Activated CD4-positive, alpha-beta T cell treated with anti-CD3 and anti-CD28 coated beads for 48 hours (primary cell): ENCODE measurements around the gene DYSF.

ENCODE experiments used
- DNase-seq: peaks from one replicate; pipeline ENCODE4 v3.0.0-alpha.2; 2020

The DYSF gene

DNA sequence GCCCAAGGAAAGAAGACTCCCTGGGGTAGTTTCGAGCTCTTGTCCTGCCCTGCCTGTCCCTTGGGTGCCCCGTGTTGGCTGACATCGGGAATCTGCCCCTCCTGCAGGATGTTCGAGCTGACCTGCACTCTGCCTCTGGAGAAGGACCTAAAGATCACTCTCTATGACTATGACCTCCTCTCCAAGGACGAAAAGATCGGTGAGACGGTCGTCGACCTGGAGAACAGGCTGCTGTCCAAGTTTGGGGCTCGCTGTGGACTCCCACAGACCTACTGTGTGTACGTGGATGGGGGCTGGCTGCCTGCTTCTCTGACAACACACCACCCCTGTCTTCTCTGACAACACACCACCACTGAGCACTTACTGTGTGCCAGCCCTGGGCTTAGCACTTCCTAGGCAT is 210.8 kb downstream of the DYSF start:
- DNase-seq, result no peak

DNA sequence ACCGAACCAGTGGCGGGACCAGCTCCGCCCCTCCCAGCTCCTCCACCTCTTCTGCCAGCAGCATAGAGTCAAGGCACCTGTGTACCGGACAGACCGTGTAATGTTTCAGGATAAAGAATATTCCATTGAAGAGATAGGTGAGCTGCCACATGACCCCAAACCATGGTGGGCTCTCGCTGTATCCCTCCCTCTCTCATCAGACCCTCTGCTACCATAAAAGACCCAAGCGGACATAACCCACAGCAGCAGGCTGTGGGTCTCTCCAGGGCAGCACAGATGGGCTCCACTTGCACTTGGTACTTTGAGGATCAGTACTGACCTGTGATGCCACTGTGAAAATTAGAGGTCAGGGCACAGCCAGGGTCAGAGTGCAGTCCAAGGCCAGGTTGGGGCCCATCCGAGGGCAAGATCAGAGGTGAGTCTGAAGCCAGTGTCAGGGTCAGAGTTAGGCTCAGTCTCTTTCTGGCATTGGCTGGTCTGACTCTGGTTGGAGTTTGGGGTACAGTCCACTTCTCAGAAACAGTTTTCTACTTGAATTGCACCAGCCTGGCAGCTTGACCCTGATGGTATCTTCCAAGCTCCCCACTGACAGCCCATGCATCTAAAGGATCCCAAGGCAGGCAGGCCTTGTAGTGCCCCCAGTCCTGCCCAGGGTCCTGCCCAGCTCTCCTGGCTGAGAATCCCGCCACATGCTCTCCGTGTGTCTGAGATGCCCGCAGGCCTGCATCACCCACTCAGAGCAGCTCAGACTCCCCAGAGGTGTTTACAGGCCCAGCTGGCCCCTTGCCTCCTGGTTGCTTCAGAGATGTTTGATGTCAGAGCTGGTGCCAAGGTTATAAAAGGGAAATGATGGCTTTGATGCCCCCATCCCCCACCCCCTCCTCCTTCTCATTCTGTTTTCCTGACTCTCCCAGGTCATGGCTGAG is 212.1 kb downstream of the DYSF start:
- no peak for DNase-seq

DNA sequence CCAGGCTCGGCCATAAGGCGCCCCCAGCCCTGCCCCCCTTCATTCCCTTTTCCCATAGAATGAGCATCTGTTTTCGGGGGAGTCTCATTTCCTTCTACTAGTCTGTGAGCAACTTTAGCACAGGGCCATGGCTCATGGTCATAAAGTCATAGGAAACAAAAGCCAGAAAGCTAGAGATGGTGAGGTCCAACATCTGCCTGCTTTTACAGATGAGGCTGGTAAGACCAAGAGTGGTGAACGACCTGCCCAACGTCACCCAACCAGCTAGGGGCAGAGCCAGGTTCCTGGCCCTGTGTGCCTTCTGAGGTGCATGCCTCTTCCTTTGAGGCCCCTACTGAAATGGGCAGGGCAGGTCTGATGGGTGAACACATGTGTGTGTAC is 212.7 kb downstream of the DYSF start:
- no peak for DNase-seq

DNA sequence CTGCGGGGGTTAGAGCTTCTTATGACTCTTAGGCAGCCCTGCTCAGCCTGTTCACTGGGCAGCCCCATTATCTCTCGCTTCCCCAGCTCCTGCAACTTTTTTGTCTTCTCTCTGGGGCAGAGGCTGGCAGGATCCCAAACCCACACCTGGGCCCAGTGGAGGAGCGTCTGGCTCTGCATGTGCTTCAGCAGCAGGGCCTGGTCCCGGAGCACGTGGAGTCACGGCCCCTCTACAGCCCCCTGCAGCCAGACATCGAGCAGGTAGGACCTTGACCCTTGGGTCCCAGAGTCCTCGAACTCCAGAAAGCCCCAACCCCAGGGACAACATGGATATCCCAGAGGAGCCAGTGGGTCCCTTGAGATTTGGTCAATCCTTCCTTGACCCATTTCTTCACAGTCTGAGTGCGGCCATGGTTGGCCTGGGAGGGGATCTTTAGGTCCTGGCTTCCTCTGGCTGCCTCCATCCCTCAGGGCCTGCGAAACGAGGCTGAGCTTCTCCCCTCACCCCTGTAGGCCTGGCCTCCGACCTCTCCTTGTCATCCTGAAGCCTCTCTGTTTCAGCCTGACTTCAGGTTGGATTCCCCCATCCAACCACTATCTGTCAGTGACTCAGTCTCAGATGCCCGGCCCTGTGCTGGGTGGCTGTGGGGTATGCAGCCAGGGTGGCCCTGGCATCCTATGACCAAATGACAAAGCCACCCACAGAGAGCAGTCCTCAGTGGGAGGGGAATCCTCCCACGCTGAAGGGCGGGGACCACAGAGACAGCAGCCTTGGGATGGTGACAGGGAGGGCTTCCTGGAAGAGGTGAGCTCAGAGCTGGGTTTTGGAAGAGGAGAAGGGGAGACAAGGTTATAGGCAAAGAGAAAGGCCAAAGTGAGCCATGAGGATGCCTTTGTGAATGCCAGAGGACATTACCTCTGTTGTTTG is 214.2 kb downstream of the DYSF start:
- DNase-seq, result no peak

DNA sequence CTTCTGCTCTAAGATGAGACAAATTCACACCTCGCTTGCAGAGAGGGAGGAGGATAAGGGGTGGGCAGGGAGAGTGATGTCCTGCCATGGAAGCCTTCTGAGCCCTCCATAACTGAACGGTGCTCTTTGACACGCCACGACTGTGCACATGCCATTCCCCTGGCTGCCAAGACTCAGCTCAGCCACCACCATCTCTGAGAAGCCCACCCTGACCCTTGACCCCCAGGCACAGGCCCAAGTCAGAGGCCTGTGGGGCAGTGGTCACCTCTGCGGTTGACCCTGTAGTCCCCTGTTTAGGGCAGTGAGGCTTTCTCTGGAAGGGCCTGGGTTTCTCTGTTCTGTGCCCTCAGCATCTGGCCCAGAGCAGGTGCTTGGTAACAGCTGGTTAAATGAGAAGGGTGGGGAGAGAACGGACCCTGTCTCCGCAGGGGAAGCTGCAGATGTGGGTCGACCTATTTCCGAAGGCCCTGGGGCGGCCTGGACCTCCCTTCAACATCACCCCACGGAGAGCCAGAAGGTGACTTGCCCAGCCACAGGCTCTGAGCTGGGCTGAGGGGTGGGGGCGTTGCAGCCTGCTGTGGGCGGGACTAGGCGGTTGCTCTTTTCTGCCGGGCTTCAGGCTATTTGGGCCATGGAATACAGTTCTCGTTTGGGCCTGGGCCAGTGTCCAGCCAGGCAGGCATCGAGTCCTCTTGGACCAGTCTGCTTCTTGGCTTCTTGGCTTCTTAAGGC is 215.1 kb downstream of the DYSF start:
- DNase-seq, result no peak

DNA sequence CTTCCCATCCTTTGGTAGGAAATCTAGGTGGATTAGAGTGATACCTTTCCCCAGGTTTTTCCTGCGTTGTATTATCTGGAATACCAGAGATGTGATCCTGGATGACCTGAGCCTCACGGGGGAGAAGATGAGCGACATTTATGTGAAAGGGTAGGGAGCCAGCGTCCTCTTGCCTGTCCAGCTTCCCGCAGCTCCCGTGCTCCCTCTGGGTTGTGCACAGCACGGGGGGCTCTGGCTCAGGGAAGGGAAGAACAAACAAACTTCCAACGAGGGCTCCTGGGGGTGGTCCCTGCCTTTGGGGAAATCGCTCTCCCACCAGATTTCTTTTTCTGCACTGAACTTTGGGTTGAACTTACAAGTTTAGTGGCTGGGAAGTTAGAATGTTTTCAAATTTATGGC is 215.7 kb downstream of the DYSF start:
- DNase-seq, result no peak

DNA sequence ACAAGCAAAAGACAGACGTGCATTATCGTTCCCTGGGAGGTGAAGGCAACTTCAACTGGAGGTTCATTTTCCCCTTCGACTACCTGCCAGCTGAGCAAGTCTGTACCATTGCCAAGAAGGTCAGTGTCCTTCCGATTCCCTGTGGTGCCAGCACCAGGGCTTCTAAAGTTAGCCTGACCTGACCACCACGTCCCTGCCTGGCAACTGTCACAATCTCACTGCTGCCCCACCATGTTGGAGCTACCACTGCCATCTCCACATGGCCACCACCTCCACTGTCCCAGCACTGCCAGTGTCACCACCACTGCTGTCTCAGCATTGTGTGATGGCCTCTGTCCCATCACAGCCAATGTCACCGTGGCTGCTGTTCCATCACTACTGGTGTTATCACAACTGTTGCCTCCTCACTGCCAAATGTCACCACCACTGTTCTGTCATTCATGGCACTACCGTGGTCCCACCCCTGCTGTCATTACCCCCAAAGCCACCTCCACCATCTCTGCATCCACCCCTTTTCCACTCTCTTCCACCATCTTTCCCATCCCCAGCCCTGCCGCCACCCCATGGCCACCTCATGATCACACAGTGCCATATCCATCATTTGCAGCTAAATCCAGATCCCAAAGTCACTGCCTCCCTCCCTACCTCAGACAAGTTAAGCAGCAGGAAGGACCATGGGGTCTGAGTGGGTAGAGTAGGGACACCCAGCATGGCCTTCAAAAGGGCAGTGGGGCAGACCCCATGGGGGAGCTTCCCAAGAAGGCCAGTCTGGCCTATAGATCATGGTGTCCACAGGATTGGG is 216.5 kb downstream of the DYSF start:
- no peak for DNase-seq

DNA sequence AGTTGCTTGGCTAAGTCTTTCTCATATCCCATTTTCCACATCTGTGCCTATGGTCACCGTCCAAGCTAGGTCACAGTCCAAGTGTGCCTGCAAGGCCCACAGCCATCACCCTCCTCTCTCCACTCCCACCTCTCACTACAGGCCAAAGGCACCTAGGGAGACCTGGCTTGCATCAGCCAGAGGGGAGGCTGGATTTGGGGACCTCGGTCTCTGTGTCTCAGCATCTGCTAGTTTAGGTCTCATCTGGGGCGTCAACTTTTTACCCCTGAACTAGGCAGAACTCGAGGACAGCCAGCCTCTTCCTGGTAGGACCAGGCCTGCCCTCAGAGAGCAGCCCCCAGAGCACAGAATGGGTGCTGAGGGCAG is 217.1 kb downstream of the DYSF start:
- DNase-seq, result no peak

DNA sequence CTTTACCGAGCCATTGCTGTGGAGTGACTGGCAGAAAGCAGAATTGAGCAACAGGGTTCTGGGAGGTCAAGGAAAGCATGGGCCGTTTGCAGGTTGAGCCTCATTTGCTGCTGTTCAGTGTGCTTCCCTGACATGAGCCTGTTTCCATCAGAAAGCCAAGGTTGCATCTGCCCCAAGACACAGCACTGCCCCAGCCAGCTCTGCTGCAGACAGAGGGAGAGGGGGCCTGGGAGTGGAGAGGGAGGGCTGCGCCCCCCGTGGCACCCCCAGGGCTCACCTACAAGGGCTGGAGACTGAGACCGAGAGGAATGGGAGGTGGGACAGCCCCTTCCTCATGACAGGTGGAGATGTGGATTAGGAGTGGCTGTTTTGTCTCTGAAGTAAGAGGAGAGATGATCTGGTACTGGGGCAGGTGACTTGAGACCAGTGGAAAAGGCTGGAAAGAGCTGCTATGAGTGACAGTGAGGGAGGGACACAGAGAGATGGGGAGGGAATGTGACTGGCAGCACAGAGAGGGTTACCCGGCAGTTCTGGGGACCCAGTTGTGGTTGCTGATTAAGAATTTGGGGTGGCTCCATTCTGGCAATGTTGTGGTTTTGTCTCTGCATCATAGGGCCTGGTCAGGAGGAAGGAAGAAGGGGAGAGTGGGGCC is 218.0 kb downstream of the DYSF start:
- no peak for DNase-seq

DNA sequence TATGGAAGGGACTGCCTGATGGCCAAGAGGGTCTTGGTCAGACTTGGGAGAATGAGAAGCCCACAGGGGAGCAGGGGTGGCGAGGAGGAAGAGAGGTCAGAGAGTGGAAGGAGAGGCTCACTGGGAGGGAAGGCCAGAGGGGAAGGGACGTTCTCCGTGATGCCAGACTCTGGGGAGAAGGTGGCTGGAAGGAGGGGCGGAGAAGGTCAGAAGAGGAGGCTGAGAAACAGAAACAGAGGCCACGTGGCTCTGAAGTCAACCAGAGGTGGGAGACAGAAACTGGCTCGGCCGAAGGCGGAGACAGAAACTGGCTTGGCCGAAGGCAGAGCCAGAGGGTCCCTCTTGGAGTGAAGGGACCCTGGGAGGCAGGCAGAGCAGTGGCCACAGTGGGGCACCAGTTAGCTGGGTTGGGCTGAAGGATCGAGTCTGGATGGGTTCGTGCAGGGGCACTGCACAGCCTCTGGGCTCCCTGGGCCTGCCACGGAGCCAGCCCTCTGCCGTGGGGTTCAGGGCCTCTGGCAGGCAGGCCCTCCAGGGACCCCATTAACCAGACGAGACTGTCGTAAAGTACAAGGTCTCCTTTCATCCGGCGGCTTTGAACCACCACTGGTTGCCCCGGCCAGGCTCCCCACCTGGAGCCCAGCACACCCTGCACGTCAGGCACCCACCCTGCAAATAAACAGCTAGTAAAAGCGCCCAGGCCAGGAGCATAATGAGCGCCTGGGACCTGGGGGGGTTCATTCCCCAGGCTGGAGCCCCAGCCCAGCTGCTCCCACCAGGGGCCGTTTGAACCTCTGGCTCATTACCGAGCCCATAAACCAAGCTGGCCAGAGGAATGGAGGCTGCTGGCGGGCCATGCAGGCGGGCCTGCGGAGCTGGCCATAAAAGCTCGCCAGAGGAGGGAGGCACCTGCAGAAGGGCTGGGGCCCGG is 218.8 kb downstream of the DYSF start:
- DNase-seq, result no peak

DNA sequence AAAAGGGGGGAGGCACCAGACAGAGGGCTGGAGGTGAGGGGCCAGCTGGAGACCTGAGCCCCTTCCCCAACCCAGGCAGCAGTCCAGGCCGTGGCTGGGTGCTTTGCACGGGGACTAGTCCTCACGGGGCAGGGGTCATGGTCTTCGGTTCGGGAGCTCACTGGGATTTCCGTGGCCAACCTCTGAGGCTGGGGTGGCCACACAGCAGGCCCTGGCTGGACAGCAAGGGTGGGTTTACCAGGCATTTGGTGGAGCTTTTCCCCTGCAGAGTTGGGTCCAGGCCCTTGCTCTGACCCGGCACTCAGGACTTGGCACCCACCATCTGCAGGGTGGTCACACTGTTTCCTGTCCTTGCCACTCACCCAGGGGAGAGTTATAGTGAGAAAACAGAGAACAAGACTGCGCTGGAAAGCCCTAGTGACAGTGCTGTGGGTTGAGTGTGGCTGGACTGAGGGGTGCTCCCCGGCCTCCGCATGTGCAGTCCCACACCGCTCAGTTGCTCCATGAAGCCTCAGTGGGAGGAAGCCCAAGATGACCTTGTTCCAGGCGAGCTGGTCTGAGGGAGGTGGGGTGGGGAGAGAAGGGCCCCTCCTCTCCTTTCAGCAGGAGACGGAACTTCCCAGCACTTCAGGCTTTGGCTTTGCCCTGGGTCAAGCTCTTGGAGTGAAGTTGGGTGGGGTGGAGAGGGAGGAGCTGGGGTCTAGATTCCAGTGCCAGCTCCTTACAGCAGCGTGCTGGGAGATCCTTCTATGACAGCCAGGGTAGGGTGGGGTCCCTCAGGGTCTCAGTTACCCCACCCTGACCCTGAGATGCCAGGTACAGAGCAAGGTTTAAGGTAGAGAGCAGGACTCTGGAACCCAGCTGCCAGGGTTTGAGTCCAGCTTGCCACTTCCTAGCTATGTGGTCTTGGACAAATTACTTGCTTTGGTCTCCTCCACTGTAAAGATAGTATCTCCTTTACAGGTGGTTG is 219.8 kb downstream of the DYSF start:
- DNase-seq, result no peak

DNA sequence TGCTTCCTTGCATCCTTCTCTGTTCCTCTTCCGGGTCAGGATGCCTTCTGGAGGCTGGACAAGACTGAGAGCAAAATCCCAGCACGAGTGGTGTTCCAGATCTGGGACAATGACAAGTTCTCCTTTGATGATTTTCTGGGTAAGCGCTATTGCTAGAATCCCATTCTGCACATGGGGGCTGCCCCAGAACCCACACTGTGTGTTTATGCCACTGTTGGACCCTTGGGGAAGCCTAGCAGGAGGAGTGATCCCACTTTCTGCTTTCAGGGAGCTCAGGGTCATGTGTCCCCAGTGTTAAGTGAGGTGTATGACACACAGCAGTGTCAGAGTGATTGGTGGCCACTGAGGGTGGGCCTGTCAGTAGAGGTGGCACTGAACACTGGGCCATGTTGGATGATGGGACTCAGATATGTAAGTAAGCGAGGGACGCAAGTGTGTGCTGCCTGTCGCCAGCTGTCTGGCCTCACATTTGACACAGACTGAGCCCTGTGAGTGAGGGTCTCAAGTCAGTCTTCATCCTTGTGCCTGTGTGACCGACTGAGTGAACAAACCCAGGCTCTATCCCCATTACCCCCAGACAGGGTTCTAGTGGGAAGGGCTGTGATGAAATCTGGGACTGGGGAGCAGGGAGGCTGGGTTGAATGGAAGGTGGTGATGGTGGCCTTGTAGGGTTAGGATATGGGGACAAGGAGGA is 220.9 kb downstream of the DYSF start:
- no peak for DNase-seq

DNA sequence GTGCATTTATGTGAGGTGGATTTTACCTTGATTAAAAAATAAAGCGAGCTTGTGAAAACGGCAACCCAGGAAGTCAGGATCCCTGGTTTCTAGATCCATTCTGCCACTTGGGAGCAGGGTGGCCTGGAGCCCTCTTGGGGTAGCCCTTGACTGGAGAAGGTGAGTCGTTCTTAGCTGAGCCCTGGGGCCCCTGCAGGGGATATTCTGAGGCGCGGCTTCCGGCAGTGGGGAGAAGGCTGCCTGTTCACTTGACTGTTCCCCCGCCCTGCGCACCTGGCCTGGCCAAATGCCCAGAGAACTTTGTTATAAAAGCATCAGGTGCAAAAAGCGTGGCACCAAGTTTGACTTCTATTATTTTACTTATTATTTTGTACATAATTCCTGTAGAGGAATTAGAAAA is 221.9 kb downstream of the DYSF start:
- no peak for DNase-seq

DNA sequence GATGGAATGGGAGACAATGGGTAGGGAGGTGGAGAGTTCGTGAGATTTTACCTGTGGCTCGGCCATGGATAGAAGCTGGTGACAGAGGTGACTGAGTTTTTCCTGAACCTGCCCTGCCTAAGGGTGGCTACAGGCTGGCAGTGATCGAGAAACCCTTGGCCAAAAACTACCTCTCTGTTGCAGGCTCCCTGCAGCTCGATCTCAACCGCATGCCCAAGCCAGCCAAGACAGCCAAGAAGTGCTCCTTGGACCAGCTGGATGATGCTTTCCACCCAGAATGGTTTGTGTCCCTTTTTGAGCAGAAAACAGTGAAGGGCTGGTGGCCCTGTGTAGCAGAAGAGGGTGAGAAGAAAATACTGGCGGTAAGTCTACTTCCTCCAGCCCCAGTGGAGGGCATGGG is 225.5 kb downstream of the DYSF start:
- DNase-seq, result no peak

DNA sequence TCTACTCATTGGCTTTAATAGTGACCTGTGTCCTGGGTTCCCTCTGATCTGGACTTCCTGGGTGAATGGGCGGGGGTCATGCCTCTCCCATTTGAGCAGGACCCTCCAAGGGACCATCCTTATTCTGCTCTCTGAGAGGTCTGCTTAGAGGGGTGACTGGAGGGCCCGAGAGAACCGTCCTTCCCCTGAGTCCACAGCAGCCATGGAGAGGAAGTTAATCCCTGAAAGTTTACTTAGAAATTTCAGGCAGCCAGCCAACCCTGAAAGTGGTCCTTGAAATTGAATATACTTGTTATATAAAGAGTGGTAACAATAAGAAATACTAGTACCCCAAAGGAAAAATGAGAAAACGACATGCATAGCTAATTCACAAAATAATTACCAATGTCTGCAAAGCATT is 226.1 kb downstream of the DYSF start:
- no peak for DNase-seq

DNA sequence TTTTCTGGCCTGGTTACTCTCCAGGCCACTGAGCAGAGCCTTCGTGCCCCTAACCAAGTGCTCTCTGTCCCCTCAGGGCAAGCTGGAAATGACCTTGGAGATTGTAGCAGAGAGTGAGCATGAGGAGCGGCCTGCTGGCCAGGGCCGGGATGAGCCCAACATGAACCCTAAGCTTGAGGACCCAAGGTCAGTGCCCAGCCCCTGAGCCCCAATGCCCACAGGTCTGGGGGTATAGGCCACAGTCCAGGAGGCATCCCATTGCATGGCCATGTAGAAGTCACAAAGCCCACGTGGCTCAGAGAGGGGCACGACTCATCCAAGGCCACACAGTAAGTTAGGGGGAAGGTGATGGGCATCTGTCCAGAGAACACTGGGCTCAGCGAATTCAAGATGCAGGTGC is 227.6 kb downstream of the DYSF start:
- no peak for DNase-seq

DNA sequence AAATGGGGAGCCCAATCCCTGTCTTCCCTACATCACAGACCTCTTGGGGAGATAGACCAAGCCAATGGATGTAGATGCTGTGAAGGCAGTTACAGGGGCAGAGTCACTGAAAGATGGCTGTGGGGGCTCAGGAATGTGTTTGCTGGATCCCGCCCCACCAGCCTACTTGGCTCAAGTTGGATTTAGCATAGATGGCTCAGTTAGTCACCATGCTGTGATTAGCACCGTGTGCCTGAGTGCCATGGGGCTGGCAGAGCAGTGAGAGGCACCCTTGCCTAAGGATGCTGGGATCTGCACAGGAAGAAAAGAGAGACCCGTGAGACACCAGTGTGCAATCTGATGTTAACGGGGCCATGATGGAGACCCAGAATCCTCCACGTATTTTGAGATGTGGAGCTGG is 228.3 kb downstream of the DYSF start:
- DNase-seq, result no peak

DNA sequence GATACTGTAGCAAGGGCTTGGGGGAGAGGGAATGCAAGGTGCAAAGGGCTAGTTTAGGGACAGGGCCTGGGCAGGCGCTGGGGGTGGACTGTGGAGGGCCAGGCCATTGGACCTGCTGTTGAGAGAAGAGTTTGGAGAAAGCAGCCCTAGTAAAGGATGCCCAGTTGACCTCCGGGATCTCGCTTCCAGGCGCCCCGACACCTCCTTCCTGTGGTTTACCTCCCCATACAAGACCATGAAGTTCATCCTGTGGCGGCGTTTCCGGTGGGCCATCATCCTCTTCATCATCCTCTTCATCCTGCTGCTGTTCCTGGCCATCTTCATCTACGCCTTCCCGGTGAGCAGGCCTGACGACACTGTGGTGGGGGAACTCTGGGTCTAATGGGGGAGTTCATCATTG is 229.0 kb downstream of the DYSF start:
- no peak for DNase-seq

DNA sequence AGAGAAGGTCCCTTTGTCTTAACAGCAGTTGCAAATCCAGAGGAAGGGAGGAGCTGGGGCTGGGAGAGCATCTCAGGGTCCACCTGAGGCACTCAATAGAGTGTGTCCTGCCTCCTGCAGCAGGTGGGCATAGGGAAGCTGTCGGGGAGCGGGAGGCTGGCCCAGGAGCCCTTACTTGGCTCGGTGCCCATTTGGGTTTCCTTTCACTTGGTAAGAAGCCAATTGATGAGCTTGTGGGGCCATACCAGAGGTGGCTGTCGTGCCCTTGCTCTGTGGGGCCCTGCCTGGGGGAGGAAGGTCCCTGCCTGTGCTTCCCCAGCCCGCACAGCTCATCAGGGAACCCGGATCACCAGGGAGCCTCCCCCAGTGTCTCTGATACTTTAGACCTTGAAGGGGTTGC is 229.7 kb downstream of the DYSF start:
- no peak for DNase-seq
